HG03108 (cell line): ENCODE measurements around the gene PANX2.
"Not testable (repeated sequence)": the region's sequence is repeated elsewhere in the genome, so short reads cannot be mapped to it uniquely, and the experiment has no call there.

ENCODE experiments used
- ATAC-seq: cut with Tn5 transposase; IDR thresholded peaks from one replicate; pipeline ENCODE4 v1.9.1; 2021; ENCODE audit warnings: moderate library complexity; ENCODE audit not compliant: unreplicated experiment

The PANX2 gene

GRCh38 chr22:50146439-50147238 lies 23.9 kb upstream of the PANX2 start:
- ATAC-seq: no peak

GRCh38 chr22:50147258-50148165 lies 23.0 kb upstream of the PANX2 start:
- not testable (repeated sequence) for ATAC-seq

GRCh38 chr22:50148166-50148500 lies 22.4 kb upstream of the PANX2 start:
- ATAC-seq: no peak

- ATAC-seq: no peak
Measured at GRCh38 chr22:50148991-50149721, 21.4 kb upstream of the PANX2 start.

GRCh38 chr22:50150161-50151129 lies 20.1 kb upstream of the PANX2 start:
- no peak for ATAC-seq

GRCh38 chr22:50151571-50152537 lies 18.7 kb upstream of the PANX2 start:
- no peak for ATAC-seq

- ATAC-seq: no peak
Measured at GRCh38 chr22:50153056-50153755, 17.3 kb upstream of the PANX2 start.

GRCh38 chr22:50153756-50154140 lies 16.8 kb upstream of the PANX2 start:
- no peak for ATAC-seq

- ATAC-seq: no peak
Measured at GRCh38 chr22:50157709-50158375, 12.7 kb upstream of the PANX2 start.

GRCh38 chr22:50160947-50161346 lies 9.6 kb upstream of the PANX2 start:
- ATAC-seq: no peak

GRCh38 chr22:50161508-50162390 lies 8.8 kb upstream of the PANX2 start:
- no peak for ATAC-seq

GRCh38 chr22:50162391-50162956 lies 8.1 kb upstream of the PANX2 start:
- ATAC-seq: no peak

GRCh38 chr22:50165436-50166123 lies 5.0 kb upstream of the PANX2 start:
- no peak for ATAC-seq

- ATAC-seq: no peak
Measured at GRCh38 chr22:50167689-50168489, 2.6 kb upstream of the PANX2 start.

- not testable (repeated sequence) for ATAC-seq
Measured at GRCh38 chr22:50168490-50169180, 1.9 kb upstream of the PANX2 start.
